Epithelial cell of proximal tubule (primary cell): ENCODE measurements around the gene CDK16. TPM values are rescaled to one million over a fixed set of nuclear protein-coding genes. Genes with fewer than 3 reads are reported as not detected.

Source experiments
- DNase-seq: peaks from one replicate; pipeline ENCODE4 v3.0.0-alpha.2; 2011; ENCODE audit warnings: low read depth
- H3K4me3 ChIP-seq: 2 replicates; pipeline ENCODE4 v1.5.1; 2011; ENCODE audit warnings: low read depth, mild to moderate bottlenecking, low read length
- total RNA-seq: library from RNA; depleted of rRNA; stranded (reverse); fragments of >200 nt; gene quantifications from 2 replicates; pipeline ENCODE4 v1.2.3, GENCODE V29; 2015
- TF ChIP-seq, protein P1 (sequence below): conservative IDR thresholded peaks from 2 replicates; pipeline ENCODE4 v1.5.1; 2012; ENCODE audit warnings: low read depth, mild to moderate bottlenecking, low read length

CDK16 gene
- total RNA-seq, 1 donor from 2014 or later: 83.4 TPM

GRCh38 chrX:47178337-47178736 is 40.1 kb upstream of the CDK16 start:
- TF ChIP-seq, protein P1, sequence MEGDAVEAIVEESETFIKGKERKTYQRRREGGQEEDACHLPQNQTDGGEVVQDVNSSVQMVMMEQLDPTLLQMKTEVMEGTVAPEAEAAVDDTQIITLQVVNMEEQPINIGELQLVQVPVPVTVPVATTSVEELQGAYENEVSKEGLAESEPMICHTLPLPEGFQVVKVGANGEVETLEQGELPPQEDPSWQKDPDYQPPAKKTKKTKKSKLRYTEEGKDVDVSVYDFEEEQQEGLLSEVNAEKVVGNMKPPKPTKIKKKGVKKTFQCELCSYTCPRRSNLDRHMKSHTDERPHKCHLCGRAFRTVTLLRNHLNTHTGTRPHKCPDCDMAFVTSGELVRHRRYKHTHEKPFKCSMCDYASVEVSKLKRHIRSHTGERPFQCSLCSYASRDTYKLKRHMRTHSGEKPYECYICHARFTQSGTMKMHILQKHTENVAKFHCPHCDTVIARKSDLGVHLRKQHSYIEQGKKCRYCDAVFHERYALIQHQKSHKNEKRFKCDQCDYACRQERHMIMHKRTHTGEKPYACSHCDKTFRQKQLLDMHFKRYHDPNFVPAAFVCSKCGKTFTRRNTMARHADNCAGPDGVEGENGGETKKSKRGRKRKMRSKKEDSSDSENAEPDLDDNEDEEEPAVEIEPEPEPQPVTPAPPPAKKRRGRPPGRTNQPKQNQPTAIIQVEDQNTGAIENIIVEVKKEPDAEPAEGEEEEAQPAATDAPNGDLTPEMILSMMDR: no peak
- no peak for DNase-seq
- no peak overlapping the region for H3K4me3 ChIP-seq

DNA sequence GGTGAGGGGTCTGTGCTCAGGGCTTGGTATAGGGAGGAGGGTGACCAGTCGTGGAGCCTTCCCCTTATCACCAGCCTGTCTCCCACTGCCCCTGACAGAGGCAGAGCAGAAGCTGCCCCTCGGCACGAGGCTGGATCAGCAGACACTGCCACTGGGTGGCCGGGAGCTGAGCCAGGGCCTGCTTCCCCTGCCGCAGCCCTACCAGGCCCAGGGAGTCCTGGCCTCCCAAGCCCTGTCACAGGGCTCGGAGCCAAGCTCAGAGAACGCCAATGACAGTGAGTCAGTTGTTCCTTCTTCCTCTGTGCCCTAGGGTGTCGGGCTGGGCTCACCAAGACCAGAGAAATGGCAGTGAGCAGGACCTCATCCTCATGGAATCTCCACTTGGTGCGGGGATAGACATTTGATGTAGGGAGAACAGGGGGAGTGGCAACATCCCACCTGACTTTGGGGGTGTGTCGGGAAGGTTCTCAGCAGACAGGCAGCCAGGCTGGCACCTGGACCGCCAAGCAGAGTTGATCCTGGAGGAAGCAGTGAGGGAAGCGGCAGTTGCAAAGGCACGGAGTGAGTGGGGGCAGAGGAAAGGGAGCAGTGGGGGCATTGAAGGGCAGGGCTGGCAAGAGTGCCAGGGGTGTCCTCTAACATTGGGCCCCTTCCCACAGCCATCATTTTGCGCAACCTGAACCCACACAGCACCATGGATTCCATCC is 39.1 kb upstream of the CDK16 start:
- DNase-seq: no peak

GRCh38 chrX:47179928-47180255 is 38.6 kb upstream of the CDK16 start:
- DNase-seq: no peak
- TF ChIP-seq, protein P1: no peak
- no peak overlapping the region for H3K4me3 ChIP-seq

More for the DNA sequence above, 39.1 kb upstream of the CDK16 start:
- TF ChIP-seq, protein P1: no peak
- no peak overlapping the region for H3K4me3 ChIP-seq

DNA sequence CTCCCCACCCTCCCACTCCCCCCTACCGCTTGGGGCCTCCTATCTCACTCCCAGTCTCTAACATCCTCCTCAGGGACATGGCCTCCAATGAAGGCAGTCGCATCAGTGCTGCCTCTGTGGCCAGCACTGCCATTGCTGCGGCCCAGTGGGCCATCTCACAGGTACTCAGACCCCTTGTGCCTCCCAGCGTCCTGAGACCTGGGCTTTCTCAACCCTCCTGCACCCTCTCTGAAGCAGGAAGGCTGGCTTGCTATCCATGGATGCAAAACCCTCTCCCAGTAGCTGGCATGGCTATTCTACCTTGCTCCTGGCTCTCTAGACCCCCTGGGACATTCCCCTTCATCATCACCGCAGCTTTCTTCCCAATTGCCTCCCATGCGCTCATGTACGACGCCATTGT is 38.1 kb upstream of the CDK16 start:
- TF ChIP-seq, protein P1: no peak
- DNase-seq: no peak
- H3K4me3 ChIP-seq: no peak overlapping the region

DNA sequence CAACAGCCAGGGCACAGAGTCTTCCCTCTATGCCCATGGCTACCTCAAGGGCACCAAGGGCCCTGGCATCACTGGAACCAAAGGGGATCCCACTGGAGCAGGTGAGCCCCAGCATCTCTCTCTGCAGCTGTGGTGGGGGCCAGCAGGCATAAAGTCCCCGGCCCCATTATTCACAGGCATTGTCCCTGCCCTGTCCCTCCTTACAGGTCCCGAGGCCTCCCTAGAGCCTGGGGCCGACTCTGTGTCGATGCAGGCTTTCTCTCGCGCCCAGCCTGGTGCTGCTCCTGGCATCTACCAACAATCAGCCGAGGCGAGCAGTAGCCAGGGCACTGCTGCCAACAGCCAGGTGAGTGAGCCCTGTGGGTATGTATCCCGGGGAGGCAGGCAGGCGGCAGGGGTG is 37.2 kb upstream of the CDK16 start:
- TF ChIP-seq, protein P1: no peak
- DNase-seq: no peak
- no peak overlapping the region for H3K4me3 ChIP-seq

- TF ChIP-seq, protein P1: no peak
- H3K4me3 ChIP-seq: no peak overlapping the region
- DNase-seq: no peak
Measured at GRCh38 chrX:47182106-47182700, 36.3 kb upstream of the CDK16 start.

DNA sequence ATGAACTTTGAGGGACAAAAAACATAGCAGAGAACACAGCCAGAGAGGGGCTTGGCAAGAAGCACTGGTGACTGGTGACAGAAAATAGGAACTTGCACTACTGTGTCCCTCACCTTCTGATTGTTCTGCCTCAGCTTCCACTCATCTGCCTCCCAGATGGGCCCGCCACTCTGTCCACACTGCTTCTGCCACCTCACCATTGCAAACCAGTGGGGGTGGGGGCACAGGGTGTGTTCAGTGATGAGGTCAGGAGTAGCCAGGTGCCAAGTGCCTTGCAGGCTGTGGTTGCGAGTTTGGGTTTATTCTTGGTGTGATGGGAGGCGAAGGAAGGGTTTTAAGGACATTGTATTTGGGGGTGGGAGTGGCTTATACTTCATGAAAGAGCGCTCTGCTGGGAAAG is 34.0 kb upstream of the CDK16 start:
- H3K4me3 ChIP-seq: no peak overlapping the region
- TF ChIP-seq, protein P1: no peak
- DNase-seq: no peak
